GM11168 (cell line): Measurements from ENCODE around the gene CGB1.
"Not testable (repeated sequence)": the region's sequence is repeated elsewhere in the genome, so short reads cannot be mapped to it uniquely, and the experiment has no call there.

Source experiments
- in situ Hi-C: fragments of 300-500 bp; cut with MboI; formaldehyde crosslinking; loops from one replicate; pipeline ENCODE4 v1.12.0; 2022; ENCODE audit warnings: low sequenced_read_pairs; ENCODE audit not compliant: unreplicated experiment

Gene CGB1

DNA sequence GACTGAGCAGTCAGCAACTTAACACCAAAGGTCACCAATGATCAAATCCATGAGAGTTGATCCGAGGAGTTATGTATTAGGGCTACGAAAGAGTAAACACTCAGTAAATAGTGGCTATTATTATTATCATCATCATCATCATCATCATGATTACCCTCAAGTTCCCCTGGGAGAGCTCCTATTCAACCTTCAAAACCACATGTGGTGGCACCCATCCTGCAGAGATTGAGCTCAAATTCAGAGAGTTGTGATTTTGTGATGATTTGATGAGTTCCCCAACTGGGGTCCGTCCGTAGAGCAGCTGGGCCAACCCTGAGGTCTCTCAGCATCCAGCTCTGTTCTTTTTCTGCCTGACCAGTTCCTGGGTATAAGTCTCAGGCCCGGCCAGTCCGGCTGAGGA is 11.6 kb downstream of the CGB1 start:
- in situ Hi-C loops: not testable (repeated sequence)

DNA sequence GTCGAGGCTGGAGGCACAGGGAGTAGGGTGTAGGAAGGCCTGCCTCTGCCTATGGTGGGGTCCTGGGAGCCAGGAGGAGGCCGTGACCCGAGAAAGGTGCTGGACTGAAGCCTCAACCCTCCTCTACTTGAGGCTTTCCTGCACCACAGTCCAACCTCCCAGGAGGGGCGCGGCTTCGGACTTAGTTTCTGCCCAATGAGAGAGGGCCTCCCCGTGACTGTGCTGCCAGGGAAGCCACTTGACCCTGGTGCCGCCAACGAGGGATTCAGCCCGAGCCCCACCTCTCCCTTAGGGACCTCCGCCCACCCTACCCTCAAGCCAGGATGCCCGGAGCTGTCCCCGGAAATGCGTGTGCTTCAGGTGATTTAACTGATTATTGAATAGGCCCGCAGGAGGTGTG is 12.5 kb downstream of the CGB1 start, which contains the start of gene CGB3:
Gene CGB3 (minus strand): TSS at position 101 of the 400 bp plus-strand sequence. CDS start 362 bp downstream, outside the sequence.
- in situ Hi-C loops: not testable (repeated sequence)

DNA sequence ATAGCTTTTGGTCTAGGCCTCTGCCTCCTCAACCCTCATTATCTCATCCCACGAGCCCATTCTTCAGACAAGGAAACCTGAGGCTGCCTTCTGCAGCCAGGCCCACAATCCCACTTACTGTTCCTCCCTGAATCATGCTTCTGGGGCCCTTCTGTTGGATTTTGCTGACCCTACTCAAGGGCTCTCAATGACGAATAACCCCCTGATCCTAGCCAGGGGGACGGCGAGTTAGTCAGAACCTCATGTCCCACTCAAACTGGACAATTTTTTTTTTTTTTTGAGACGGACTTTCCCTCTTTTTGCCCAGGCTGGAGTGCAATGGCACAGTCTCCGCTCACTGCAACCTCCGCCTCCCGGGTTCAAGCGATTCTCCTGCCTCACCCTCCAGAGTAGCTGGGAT is 14.6 kb downstream of the CGB1 start:
- in situ Hi-C loops: no loop called here

DNA sequence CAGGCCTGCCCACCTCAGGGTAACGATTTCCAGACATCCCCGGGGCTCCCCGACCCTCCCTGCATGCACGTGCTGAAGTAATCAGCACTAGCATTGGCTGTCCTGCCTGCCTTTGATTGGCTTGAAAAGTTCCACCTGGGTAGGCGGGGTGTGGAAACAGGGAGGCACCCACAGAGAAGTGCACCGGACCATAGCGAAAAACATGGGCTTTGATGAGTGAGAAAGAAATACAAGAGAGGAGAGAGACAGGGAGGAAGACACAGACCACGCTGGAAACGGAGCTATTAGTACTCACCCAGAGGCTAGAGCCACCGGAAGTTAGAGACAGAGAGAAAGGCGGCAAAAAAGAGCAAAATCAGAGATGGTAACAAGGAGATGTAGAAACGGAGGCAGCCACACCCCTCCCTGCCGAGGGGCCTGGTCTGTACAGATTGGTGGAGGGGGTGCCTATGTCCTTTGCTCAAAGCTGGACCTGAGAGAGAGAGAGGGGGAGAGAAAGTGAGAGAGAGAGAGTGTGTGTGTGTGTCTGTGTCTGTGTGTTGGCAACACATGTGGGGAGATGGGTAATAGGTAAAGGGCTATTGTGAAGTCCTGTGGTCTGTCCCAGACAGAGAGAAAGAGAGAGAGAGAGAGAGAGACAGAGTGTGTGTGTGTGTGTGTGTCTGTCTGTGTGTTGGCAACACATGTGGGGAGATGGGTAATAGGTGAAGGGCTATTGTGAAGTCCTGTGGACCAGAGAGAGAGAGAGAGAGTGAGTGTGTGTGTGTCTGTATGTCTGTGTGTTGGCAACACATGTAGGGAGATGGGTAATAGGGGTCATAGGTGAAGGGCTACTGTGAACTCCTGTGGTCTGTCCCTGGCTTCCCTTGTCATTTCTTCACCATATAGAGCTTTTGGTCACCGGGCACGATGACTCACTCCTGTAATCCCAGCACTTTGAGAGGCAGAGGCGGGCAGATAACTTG is 15.5 kb downstream of the CGB1 start:
- in situ Hi-C loops: no loop called here

DNA sequence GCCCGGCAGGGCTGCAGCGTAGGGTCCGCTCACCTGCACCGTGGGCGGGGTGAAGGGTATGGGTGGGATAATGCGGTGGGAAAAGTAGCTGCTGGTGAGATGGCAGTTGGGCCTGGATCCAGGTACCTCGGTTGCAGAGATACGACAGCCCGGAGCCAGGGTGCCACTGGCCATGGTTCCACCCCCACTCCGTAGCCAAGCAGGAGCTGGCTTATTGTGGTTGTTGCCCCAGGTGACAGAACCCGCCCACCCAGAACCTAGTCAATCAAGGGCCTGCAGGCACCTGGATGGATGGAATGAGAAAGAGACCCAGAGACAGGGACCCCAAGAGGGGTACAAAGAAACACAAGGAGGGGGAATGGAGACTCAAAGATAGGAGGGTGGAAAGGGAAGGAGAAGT is 16.4 kb downstream of the CGB1 start:
- in situ Hi-C loops: no loop called here

DNA sequence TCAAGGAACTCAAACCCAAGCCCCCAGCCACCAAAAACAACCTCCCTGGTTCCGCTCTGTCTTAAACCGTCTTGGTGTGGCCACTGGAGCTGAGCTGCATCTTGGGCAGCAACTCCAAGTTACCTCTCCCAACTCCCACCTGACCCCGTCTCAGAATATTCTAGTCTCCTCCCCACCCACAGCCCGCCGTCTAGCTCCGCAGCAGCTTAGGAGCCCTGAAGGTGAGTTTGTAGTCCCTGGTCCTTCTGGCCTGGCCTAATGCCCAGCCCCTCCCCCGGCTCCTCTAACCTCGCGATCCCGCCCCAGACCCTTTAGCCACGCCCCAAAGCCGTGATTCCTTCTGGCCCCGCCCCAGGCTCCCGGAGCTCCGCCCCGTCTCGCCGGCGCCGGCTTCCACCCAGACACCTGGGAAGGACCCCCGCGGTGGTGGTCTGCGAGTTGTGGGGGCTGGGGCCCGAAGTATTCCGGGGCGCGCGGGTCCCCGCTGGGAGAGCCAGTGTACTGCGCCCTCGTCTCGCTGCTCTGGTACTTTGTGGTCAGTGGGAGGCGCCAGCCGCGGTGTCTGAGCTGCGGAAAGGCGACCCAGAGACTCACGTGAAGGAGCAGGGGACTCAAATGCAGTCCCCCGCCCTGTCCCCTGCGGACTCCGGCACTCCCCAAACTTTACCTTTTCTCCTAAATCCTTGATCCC is 17.3 kb downstream of the CGB1 start:
- in situ Hi-C loops: no loop called here

DNA sequence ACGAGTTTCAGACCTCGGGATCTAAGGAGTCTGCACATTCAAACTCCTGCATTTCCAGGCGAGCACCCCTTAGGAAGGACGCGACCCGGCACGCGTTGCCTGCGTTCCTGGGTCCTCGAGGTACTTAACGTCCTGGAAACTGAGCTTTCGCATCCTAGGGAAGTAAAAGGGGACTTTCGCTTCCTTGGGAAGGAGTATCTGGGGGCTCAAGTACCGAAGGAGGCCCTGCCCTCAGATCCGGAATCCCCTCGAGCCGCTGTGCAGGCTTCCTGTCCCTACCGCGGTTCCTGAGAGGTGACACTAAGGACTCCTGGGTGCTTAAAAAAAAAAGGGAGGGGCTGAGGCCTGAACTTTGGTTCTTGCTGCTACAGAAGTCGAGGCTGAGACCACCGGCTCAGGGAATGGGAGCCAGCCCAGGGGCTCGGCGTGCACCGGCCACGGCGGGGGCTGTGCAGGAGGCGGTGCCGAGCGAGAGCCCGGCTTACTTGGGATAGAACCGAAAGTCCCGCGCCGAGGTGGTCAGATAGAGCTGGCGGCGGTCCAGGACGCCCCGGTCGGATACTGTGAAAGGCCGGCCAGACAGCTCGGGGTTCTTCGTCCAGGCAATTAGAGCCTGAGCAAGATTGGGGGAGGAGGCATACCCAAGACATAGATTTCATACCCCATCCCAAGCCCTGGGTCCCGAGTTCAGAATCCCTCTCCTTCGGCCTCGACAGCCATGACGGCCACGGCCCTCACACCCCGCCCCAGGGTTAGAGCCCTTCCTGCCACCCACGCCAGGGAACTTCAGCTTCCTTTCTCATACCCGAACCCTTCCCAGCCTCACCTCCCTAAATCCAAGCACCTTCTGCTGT is 18.1 kb downstream of the CGB1 start:
- in situ Hi-C loops: not testable (repeated sequence)

DNA sequence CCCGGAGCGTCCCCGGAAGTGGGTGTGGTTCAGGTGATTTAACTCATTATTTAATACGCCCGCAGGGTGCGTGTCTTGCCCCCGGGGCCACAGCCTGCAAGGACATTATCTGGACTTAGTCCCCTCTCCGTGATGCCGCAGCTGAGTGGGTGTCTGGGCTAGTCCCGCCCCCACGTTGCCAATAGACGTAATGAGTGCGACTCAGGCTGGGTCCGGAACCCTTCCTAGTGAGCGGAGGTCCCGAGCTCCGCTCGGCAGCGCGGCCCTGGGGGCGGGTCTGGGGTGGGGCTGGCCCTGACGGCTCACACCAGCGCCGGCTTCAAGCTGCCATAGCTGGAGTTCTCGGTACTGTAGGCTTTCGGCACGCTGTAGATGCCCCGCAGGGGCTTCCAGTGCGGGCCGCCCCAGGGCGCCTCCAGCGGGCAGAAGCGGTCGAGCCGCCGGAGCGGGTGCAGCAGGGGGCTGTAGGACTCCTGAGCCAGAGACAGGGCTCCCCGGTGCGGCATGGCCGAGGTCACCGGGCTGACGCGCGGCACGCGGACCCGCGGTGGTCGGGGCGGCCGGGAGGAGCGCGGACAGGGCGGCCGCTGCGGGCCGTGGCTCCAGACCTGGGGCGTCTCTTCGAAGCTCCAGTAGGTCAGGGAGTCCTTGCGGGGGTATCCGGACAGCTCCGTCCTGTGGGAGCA is 18.9 kb downstream of the CGB1 start:
- in situ Hi-C loops: no loop called here

DNA sequence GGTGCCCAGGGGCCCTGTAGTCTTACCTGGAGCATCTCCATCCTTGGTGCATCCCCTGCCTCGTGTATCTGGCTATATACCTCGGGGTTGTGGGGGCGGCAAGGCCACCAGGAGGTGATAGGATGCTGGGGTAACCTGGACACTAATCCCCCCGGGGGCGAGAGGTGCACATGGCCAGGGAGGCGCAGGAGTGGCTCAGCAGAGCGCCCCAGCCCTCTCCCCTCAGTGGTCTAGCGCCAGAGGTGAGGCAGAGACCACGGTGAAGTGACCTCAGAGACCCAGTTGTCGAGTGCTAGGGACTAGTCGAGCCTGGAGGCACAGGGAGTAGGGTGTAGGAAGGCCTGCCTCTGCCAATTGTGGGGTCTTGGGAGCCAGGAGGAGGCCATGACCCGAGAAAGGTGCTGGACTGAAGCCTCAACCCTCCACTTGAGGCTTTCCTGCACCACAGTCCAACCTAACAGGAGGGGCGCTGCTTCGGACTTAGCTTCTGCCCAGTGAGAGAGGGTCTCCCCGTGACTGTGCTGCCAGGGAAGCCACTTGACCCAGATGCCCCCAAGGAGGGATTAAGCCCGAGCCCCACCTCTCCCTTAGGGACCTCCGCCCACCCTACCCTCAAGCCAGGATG is 19.5 kb downstream of the CGB1 start, which contains the start of gene LHB:
Gene LHB (minus strand): TSS at position 51 of the 625 bp plus-strand sequence. CDS start 10 bp downstream, at position 41.
- in situ Hi-C loops: no loop called here

DNA sequence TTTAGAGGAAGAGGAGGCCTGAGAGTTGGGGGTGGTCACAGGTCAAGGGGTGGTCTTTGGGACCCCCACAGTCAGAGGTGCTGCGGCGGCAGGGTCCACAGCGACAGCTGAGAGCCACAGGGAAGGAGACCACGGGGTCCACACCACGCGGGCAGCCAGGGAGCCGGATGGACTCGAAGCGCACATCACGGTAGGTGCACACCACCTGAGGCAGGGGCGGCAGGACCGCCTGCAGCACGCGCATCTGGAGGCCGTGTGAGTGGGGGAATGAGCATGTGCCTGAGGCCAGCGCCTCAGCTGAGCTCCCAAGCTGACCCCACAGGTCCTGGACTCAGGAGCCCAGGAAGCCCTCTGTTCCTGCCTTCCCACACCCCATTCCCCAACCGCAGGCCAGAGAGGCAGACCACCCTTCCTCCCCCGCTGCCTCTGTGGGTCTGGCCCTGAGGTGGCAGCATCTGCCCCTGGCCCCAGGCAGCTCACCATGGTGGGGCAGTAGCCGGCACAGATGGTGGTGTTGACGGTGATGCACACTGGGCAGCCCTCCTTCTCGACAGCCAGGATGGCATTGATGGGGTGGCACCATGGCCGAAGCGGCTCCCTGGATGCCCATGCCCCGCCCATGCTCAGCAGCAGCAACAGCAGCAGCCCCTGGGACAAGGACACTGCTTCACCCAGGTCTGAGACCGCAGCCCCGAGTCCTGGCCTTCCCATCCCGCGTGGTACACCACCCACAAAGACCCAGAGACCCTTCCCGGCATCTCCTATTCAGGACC is 20.4 kb downstream of the CGB1 start:
- in situ Hi-C loops: no loop called here

DNA sequence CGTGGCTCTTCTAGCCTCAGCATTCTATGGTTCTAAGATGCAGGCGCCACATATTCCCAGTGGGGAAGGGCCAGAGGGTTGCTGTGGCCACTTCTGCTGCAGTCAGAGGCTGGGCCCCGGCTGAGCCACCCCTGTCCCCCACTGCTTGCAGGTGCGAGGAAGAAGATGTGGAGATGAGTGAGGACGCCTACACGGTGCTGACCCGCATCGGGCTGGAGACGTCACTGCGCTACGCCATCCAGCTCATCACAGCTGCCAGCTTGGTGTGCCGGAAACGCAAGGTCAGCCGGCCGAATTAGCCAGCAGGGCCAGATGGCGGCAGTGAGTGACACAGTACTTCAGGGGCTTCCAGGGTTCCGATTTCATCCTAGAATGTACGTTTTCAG is 21.8 kb downstream of the CGB1 start:
- in situ Hi-C loops: no loop called here

DNA sequence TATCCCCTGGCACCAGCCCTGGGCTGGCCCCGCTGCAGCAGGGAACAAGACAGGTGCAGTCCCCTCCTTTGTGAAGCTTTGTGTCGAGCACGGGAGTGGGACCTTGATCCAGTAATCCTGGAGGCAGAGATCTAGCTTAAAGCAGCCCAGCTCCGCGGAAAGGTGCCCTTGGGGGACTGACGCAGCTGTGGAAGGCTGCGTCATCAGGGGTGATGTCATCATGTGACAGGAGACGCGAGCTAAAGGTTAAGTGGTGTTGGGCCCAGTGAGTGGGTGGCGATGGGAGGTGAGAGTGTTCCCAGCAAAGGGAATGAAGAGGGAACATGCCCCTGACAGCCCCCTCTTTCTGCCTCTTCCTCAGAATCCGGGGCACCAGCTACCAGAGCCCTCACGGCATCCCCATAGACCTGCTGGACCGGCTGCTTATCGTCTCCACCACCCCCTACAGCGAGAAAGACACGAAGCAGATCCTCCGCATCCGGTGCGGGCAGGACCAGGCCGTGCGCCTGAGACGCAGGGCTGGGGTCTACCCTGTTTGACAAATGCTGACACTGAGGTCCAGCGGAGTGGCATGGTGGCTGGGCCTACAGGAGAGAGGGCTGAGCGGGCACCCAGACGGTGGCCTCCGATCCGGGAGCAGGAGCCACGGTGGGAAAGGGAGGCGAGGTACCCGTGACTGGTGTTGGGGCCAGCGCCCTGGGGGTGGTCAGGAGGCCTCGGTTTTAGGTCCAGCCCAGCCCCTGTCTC is 22.4 kb downstream of the CGB1 start:
- in situ Hi-C loops: no loop called here

DNA sequence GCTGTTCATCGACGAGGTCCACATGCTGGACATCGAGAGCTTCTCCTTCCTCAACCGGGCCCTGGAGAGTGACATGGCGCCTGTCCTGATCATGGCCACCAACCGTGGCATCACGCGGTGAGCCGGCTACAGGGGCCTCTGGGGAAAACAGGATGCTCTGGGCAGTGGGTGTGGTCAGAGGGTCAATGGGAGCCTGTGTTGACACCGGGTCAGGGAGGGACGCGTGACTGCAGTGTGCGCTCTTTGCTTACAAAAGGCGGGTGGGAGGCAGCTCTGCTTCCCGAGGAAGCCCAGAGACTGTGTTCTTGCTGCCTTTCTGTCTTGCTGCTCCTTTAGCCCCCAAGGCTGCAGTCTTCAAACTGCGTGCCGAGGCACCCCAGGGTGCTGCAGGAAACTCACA is 25.5 kb downstream of the CGB1 start:
- in situ Hi-C loops: no loop called here

DNA sequence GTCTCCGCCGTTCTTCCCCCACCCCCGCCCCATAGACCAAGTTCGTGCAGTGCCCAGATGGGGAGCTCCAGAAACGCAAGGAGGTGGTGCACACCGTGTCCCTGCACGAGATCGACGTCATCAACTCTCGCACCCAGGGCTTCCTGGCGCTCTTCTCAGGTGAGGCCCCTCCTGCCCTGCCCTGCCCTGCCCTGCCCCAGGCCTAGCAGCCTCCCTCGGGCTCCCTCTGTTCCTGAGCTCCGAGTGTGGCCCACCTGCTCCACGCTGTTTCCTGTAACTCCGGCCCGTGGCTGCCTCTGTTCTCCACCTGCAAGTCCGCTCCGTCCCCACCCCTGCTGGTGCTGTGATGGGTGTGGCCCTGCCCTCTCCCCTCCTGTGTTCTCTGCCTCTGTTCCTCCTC is 26.2 kb downstream of the CGB1 start:
- in situ Hi-C loops: no loop called here

DNA sequence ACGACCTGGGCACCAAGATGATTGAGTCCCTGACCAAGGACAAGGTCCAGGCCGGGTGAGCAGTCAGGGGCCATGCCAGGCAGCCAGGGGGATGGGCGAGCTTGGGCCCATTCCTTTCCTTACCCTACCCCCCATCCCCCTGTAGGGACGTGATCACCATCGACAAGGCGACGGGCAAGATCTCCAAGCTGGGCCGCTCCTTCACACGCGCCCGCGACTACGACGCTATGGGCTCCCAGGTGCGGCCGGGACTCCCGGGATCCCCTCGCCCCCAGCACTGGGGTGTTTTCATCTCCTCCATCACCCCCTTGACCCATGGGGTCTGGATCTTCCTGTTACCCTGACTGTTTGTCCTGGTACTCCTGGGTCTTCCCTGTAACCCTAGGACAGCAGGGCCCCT is 26.9 kb downstream of the CGB1 start:
- in situ Hi-C loops: no loop called here

DNA sequence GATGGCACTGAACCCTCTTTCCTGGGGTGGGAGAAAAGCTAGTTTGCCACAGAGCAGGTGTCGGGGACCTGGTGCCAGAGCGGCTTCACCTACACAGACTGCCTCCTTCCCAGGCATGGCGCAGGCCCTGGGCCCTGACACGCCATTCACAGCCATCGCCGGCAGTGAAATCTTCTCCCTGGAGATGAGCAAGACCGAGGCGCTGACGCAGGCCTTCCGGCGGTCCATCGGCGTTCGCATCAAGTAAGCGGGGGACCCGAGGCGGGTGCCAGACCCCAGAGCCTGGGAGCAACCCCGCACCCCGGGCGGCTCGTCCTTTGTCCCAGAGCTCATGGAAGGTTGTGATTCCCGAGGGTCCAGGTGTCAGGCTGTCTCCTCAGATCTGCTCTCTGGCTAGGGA is 29.8 kb downstream of the CGB1 start:
- in situ Hi-C loops: no loop called here

DNA sequence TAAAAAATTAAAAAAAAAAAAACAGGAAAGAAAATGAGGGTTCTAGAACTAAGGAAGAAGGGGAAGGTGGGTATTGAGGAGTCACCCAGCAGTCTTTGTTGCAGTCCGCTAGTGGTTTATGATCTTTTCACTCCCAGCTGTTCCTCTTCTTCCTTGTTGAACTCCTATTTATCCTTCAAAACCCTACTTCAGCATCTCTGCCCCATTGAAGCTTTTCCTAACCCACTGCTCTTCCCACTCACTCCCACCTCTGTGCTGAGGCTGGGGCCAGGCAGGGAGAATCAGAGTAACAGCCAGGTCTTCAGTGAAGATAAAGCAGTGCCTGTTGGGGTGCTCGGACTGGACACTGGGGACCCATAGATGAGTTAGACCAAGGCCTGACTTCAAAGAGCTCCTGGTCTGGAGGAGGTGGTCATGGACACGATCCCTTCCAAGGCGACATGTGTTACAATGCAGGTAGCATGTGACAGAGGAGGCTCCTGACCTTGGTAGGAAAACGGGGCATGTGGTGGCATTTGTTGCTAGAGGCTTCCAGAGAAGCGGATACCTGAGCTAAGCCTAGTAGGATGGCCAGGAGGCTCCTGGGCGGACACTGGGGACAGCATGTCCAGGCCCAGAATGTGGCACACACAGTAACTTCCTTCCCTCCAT is 31.6 kb downstream of the CGB1 start:
- in situ Hi-C loops: no loop called here

DNA sequence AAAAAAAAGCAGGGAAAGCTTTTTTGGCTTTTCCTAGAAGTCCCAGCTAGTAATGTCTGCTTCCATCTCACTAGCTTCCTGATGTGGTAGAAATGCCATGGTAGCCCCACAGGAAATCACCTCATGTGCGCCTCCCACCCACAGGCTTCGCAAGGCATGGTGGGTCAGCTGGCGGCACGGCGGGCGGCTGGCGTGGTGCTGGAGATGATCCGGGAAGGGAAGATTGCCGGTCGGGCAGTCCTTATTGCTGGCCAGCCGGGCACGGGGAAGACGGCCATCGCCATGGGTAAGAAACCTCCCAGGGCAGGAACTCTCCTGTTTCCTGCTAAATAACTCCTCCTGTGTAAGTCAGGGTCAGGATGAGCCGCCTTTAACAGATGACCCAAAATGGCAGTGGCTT is 32.6 kb downstream of the CGB1 start:
- in situ Hi-C loops: no loop called here
